GM21423 (cell line): ENCODE measurements around the gene KCTD16.

ENCODE experiments used
- ATAC-seq: cut with Tn5 transposase; IDR thresholded peaks from one replicate; pipeline ENCODE4 v1.9.1; 2021; ENCODE audit warnings: mild to moderate bottlenecking, moderate library complexity; ENCODE audit not compliant: unreplicated experiment

Gene KCTD16

DNA sequence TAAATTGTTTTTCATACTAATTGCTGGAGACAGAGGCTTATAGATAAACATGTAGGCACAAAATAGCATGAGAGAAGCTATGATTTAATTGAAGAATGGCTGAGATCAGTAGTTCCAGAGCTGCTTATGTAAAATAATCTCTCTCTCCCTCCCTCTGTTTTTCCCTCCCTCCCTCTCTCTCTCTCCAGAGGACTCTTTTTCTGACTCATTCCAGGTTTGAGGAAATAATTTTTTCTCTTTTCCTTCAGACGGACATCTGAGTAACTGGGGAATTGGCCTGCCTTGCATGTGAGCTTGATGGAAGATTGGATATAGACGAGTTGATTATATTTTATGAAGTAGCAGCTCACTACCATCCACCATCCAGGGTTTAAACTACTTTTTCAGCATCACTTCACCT lies 35.5 kb downstream of the KCTD16 start:
- no peak for ATAC-seq

DNA sequence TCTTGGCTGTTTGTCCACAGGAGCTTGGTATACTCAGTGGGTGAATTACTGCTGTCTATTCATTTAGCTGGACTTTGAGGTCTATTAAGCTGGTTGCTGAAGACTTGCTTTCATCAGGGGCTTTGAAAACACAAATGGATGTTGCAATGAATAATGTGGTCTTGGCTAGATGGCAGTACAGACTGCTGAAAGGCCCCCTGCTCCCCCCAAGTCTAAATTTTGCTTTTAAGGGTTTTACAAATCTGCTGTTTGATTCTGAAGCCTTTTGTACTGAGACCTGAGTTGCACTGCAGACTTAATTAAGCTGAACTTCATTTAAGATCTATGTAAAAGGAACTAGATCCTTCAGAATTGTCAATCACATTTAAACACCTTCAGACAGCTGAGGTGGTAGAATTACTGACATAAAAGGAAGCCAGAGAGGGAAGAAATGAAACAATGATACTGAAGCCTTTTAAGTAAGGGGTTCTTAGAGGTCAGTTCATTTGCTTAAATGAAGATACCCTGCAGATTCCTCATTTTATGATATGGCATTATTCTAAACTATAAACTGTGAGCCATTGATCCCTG lies 37.3 kb downstream of the KCTD16 start:
- no peak for ATAC-seq

DNA sequence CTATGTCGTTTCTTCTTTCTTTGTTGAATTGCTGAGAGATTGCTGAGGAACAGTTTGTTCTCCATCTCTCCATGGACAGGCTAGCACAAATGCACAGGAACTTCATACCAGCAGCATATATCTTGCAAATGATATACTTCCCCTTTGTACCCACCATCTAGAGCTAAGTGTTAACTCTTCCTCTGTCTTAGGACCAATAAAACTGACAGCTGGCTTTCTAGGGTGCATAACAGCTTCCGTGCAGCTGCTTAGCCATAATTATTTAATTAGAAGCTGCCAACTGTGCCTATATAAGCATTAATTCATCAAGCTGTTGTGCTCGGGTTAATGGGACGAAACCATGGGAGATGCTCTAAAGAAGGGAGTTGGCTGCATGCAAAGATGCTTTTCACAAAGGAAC lies 38.7 kb downstream of the KCTD16 start:
- no peak for ATAC-seq

DNA sequence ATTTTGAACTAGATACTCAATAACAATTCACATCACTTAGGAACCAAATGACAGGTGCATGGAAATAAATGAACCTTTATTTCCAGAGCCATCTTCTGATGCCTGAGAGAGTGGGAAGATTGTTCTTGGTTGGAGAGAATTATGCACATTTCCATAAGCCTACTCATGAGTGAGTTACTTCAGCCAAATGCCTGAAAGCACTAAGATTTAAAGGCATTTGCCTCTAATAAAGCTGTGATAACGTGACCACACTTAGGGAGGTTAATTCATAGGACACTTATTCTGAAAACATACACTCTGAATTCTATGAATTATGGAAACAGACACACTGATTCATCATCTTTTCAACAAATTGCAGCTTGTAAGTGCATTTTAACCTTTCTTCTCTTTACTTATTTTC lies 40.0 kb downstream of the KCTD16 start:
- no peak for ATAC-seq

DNA sequence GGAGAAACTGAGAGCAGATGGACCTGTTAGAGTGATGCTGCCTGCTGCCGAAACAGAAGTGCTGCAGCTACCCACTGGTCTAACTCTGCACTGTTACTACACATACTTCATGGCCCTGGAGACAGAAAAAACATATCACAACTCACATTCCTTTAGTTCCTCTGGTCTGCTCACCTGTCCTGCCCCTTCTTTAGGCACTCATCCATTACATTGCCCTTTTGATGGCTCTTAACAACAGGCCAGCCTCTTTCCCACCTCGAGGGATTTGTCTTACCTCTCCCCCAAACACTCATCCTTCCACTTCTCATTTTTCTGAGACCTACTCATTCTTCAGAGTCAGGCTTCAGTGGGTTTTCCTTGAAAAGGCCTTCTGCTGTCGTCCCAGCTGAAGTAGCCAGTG lies 49.2 kb downstream of the KCTD16 start:
- ATAC-seq = no peak

DNA sequence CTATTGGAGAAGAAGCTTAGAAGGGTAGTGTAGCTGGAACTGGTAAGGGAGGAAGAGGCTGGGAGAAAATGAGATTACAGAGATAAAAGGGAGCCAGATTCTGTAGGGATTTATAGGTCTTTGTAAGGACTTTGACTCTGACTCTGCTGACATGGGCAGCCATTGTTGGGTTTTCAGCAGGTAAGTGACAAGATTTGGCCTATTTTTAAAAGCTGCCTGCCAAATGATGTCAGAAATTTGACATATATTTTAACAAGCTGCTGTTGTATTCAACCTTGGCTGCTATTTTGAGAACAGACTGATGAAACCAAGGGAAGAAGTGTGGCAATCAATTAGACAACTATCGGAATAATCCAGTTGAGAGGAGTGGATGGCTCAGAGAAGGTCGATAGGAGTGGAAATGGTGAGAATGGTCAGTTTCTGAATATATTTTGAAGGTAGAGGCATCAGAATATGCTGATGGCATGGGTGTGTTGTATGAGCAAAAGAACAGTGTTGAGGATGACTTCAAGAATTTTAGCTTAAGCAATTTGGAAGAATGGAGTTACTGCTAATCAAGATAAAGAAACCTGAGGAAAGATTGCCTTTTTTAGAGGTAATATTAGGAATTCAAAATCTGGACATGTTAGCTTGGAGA lies 56.8 kb downstream of the KCTD16 start:
- no peak for ATAC-seq

DNA sequence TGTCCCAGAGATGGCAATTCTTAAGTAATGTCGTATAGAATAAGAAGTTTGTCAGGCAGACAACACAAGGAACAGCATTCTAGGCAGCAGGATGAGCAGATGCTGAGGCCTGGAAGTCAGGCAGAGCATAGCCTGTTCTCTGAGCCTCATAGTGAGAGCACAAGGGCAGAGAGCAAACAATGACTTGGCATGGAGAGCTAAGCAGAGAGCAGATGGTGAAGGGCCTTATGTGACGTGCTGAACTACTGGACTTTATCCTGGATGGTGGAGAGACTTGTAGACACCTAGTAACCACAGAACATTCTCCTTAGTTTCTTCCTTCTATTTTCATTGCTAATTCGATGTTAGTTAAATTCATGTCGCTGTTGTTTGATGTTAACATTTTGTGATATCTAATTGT lies 60.1 kb downstream of the KCTD16 start:
- ATAC-seq = no peak

DNA sequence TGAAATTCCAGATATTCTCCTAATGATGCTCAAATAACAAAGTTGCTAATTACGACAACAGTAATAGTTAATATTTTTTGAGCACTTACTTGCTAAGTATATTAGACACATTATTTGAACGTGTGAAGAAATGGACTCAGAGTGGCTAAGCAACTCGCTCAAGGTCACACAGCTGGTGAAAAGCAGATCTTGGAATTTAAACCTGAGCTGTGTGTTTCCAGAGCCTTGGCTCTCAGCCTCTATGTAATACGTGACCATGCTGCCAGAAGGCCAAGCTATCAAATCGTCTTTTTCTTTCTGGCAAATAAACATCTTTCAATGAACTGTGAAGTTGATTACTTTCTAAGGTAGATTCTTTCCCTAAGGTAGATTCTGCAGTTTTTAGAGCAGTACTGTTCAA lies 61.6 kb downstream of the KCTD16 start:
- no peak for ATAC-seq

DNA sequence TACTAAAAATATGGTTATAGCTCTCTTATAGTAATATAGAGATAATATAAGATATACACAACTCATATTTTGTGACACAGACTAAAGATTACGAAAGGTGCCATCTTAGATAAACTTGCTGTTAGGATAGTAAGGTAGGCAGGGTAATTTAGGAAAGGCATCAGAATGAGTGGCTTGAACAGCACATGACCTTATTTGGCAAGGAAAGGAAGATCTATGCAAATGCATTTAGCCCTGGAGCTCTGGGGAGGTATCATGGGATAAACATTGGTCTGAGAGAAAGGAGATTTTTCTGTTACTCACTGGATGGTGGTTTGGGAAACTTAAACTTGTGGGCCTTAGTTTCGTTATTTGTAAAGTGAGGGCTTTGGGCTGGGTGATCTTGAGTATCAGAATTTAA lies 65.8 kb downstream of the KCTD16 start:
- ATAC-seq = no peak

DNA sequence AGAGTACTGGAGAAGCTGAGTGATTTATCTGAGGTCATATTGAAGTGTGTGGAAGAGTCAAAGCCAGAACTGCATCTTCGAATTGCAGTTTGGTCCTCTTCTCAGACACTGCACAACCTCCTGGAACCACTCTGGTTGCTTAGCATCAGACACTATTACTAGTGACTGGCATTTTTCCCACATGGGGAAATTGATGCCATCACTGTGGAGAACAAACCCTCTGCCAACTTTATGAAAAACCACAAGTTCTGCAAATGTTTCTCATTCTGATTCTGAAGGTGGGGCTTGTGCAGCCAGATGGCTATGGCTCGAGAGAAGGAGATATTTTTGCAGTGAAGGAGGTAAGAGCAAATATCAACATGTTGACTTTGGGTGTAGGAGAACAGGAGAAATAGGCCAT lies 67.2 kb downstream of the KCTD16 start:
- ATAC-seq = no peak

DNA sequence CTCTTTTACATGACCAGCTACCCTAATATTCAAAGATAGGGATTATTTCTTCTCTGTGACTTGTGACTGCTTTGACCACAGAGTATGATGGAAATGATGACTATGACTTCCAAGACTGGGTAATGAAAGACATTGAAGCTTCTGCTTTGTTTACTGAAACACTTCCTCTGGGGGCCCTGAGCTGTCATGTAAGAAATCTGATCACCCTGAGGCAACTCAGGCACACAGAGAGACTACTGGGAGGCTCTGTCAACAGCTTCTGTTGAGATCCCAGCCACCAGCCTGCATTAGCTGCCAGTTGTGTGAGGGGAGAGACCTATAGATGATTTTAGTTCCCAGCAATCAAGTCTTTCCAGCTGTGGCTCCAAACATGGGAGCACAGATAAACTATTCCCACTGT lies 76.5 kb downstream of the KCTD16 start:
- ATAC-seq = no peak

DNA sequence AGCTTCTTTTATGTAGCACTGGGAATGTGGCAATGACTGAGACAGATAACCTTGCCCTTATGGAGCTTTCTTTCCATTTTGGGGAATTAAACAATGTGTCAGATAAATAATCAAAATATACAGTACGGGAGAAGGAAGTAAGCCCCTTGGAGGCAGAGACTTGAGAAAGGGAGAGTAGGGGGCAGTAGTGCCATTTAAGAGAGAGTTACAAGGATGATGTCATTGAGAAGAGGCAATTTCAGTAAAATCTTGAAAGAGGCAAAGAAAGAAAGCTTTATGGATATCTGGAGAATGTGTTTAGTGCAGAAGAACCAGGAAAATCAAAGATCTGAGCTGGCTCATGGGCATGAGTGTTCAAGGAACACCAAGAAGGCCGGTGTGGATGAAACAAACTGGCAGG lies 77.3 kb downstream of the KCTD16 start:
- no peak for ATAC-seq

DNA sequence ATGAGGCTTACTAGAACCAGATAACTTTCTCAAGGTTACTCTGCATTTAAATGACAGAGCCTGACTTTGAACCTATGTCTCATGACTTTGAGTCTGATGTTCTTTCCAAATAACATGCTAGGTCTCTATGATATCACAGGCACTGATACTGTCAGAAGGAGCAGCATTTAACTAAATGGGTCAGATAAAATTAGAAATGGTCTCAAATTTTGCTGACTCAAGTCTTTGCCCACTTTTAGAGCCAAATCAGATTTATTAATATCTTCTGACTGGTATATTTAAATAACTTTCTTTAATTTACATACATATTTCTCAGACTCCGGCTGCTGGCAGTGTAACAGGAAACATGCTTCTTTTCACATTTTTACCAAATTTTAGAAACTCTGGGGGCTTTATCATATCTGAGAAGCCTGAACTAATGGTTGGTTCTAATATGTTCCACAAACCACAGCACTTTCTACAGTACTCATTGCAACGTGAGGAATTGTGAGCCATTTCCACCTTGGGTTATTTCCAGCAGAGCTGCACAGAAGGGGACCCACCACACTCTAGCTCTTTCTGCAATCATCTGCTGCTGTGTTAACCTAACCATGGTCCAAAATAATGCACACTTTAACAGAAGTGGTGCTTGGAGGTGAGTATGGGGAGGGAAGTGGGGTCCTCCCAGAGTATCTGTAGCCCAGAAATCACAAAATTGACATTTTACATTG lies 79.2 kb downstream of the KCTD16 start:
- ATAC-seq = no peak

DNA sequence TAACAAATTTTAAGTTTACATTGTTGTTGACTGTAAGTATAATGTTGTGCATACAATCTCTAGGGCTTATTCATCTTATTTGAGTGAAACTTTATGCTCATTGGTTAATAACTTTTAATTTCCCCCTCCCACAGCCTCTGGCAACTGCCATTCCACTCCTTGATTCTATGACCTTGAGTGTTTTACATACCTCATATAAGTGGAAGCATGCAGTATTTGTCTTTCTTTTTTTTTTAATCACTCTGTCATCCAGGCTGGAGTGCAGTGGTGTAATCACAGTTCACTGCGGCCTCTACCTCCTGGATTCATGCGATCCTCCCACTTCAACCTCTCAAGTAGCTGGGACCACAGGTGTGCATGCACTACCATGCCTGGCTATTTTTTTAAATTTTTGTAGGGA lies 83.9 kb downstream of the KCTD16 start:
- ATAC-seq = no peak

DNA sequence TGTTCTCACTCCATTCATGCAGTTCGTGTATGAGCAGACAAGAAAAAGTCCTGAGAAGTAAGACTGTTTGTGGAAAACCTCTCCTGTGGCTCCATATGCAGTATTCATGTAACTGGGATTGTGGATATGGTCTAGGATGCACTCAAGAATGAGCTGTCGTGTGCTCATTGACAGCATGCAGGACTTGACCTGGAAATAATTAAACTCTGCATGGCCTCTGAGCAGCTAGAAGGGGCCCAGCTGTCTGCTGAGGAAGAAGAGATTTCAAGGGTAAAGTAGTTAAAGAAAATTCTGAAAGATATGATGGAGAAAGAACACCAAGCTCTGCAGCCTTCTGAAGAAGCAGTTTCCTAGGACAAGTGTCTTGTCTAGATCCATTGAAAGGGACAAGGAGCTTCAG lies 89.4 kb downstream of the KCTD16 start:
- ATAC-seq = no peak

DNA sequence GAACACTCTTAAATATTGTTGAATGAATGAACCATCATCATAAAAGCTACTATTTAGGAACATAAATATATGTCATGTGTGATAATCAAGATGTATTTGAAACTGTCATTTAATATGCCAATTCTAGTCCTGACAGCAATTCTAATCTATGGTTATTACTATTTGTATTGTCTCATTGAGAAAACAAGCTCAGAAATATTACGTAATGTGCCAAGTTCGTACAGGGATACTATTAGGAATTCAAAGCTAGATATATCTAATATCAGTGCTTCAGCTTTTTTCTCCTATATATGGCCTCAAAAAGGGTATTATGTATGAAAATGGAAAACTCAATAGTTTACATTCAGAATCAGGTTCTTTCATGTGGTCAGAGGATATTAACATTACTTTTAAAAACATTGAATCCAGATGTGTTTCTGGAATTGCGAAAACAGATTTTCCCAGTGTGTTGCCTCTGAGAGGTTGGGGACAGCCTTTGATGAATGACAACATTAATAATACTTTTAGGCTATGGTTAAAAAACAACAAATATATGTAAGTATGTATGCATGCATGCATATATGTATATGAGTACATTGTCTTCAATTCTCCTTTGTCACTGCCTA lies 95.1 kb downstream of the KCTD16 start:
- ATAC-seq = no peak

DNA sequence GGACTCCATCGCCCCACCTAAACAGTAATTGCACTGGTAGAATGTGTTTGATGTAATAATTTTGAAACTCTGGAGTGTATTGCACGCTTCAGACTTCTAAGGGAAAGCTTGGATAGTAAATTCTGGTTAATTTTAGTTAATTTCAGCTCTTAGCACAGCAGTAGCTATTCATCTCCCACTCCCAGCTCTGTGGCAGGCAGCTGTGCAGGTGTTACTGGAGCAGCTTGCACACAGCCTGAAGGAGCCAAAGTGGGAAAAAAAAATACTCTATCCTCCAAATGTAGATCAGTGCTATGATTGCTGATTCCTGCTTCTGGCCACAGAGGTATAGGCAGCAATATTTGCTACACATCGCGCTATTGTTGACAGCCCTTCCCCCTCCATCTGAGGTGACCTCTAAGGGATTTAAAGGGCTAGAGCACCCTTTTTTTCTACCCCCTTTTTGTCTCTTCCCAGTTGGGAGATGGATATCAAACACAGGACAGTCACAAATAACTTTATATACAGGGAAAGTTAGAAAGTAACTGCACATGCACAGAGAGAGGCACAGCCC lies 97.4 kb downstream of the KCTD16 start:
- no peak for ATAC-seq

DNA sequence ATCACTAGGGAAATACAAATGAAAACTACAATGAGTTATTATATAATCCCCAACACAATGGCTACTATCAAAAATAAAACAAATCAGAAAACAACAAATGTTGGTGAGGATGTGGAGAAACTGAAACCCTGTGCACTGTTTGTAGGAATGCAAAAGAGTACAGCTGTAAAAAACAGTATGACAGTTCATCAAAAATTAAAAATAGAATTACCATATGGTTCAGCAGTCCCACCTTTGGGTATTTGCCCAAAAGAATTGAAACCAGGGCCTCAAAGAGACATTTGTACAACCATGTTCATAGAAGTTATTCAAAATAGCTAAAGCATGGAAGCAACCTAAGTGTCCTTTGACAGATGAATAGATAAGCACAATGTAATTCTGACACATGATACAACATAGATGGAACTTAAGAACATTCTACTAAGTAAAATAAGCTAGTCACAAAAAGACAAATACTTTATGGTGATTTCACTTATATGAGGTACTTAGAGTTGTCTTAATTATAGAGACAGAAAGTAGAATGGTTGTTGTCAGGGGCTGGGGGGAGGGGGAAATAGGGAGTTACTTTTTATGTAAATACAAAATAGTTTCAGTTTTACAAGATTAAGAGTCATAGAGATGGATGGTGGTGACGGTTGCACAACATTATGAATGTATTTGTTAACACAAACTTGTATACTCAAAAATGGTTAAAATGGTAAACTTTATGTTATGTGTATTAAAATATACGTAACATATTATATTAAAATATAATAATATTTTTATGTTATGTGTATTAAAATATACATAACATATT lies 102.8 kb downstream of the KCTD16 start:
- no peak for ATAC-seq

DNA sequence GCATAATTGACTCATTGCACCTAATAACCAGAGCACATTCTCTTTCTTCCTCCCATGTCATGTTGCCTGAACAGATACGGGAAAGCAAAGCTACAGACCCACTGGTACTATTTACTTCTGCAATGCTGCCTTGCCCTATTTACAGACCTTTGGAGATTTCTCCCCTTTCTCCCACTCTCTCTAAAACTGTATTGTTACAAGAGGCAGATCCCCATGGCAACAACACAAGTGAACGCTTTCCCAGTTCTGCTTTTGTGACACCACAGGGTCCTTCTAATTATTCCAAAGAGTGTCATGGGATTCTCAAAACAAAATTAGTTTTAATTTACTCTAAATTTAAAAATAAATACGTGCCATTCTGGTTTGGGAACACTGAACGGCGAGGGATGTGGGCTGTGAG lies 104.7 kb downstream of the KCTD16 start:
- ATAC-seq = no peak

DNA sequence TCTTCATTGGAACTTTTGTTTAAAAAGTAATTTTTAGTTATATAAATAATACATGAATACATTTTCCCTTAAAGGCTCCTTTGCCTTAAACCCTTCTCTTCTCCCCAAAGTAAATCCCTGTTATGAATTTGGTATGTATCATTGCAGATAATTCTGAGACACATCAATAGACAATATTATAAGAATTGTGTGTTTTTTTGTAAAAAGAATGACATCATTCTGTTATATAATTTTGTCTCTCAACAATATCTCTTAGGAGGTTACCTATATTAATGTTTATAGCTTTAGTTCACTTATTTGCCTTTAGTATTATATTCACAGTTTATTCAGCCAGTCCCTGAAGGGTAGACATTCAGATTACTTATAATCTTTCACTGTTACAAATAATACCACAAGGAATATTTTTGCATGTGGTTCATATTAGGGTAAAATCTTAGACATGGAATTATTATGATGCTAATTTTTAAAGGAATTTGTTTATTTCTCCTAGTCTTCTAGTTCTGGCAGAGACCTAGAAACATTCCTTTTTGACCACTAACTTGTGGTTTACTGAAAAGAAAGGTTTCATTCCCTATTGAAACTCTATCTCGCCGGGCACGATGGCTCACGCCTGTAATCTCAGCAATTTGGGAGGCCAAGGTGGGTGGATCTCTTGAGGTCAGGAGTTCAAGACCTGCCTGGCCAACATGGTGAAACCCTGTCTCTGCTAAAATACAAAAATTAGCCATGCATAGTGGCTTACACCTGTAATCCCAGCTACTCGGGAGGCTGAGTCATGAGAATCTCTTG lies 105.6 kb downstream of the KCTD16 start:
- ATAC-seq = no peak
